Peyer's patch (tissue), 4 donors: ENCODE measurements around the gene AHDC1. TPM values are rescaled to one million over a fixed set of nuclear protein-coding genes. Genes with fewer than 3 reads are reported as not detected.
"Not testable (repeated sequence)": the region's sequence is repeated elsewhere in the genome, so short reads cannot be mapped to it uniquely, and the experiment has no call there.

Experiments used
- DNase-seq, 3 donors: peaks; one replicate each; pipeline ENCODE4 v3.0.0-alpha.2; 2017 to 2019
- H3K27ac ChIP-seq, 4 donors: fragments of 200-600 bp; sonication (generic); one replicate each; pipeline ENCODE4 v1.5.1; 2016 to 2019
- H3K27me3 ChIP-seq, 2 donors: fragments of 200-600 bp; sonication (generic); one replicate each; pipeline ENCODE4 v1.5.1; 2019
- H3K36me3 ChIP-seq, 3 donors: fragments of 200-600 bp; sonication (generic); one replicate each; pipeline ENCODE4 v1.5.1; 2016 to 2019
- H3K4me1 ChIP-seq, 4 donors: fragments of 200-600 bp; sonication (generic); one replicate each; pipeline ENCODE4 v1.5.1; 2016 to 2019
- H3K4me3 ChIP-seq, 4 donors: fragments of 200-600 bp; sonication (generic); 1 replicate in 3 of 4; 2 replicates in 1 of 4; pipeline ENCODE4 v1.5.1; 2016 to 2019; ENCODE audit warnings: mild to moderate bottlenecking in 1 of 4
- H3K9me3 ChIP-seq, 4 donors: fragments of 200-600 bp; sonication (generic); one replicate each; pipeline ENCODE4 v1.5.1; 2016 to 2019; ENCODE audit warnings: mild to moderate bottlenecking in 1 of 4
- CTCF ChIP-seq, 6 experiments: fragments of 450-650 bp in 4 of 6; fragments of 200-600 bp in 2 of 6; sonication (generic) in 1 of 6; IDR thresholded peaks; one replicate each; pipeline ENCODE4 v1.5.1; 2017 to 2019; ENCODE audit warnings: antibody characterized with exemption in 6 of 6, mild to moderate bottlenecking in 3 of 6, moderate library complexity in 1 of 6
- POLR2A ChIP-seq, 2 donors: fragments of 450-650 bp; IDR thresholded peaks; one replicate each; pipeline ENCODE4 v1.5.1; 2017; ENCODE audit warnings: antibody characterized with exemption in 2 of 2, mild to moderate bottlenecking in 2 of 2, moderate library complexity in 2 of 2
- total RNA-seq, 4 donors: library from RNA; depleted of rRNA; stranded (reverse); fragments of >200 nt; gene quantifications; one replicate each; pipeline ENCODE4 v1.1.0, GENCODE V29; 2016

Gene AHDC1
- total RNA-seq, 4 donors from 2014 or later, result 7.0 to 21.5 (median 12.0) TPM

GRCh38 chr1:27621051-27621920, 17.3 kb upstream of the AHDC1 start:
- Histone ChIP-seq H3K36me3 (no peaks in the 10 kb centered on the region), H3K4me1 (peaks cover 0 to 6% (median 5%) of the 10 kb centered on the region in 4 donors), H3K4me3 (no peak overlapping the region), H3K9me3 (no peaks in the 10 kb centered on the region), H3K27me3 (no peaks in the 10 kb centered on the region), H3K27ac (no peak overlapping the region)
- no peak for DNase-seq
- TF ChIP-seq CTCF (IDR thresholded peaks at IDR 0.05), result no peak

GRCh38 chr1:27619782-27620438, 16.0 kb upstream of the AHDC1 start:
- not testable (repeated sequence) for H3K9me3 ChIP-seq, H3K36me3 ChIP-seq, H3K4me3 ChIP-seq, H3K27me3 ChIP-seq, H3K27ac ChIP-seq, H3K4me1 ChIP-seq, DNase-seq

- H3K27me3 ChIP-seq, result no peaks in the 10 kb centered on the region
- H3K27ac ChIP-seq, result peak overlapping the region in 2 of 4 donors; percentile 4 to 14
- H3K9me3 ChIP-seq, result no peaks in the 10 kb centered on the region
- peaks cover 0 to 4% (median 0%) of the 10 kb centered on the region in 4 donors for H3K4me1 ChIP-seq
- no peak overlapping the region for H3K4me3 ChIP-seq
- no peaks in the 10 kb centered on the region for H3K36me3 ChIP-seq
- DNase-seq, result no peak
- TF ChIP-seq CTCF (IDR thresholded peaks at IDR 0.05), result no peak
- no peak for TF ChIP-seq POLR2A (IDR thresholded peaks at IDR 0.05)
These were observed 14.6 kb upstream of the AHDC1 start for GRCh38 chr1:27618341-27619082.

- Histone ChIP-seq H3K4me1 (peaks cover 0 to 4% (median 0%) of the 10 kb centered on the region in 4 donors), H3K9me3 (no peaks in the 10 kb centered on the region), H3K27ac (peak overlapping the region in 2 of 4 donors; percentile 14 to 25), H3K4me3 (no peak overlapping the region), H3K27me3 (no peaks in the 10 kb centered on the region), H3K36me3 (no peaks in the 10 kb centered on the region)
- DNase-seq, result no peak
- no peak for TF ChIP-seq POLR2A (IDR thresholded peaks at IDR 0.05)
- no peak for TF ChIP-seq CTCF (IDR thresholded peaks at IDR 0.05)
These were observed 13.5 kb upstream of the AHDC1 start for GRCh38 chr1:27617420-27617819.

GRCh38 chr1:27616441-27616840, 12.5 kb upstream of the AHDC1 start:
- H3K9me3 ChIP-seq, result no peaks in the 10 kb centered on the region
- H3K4me1 ChIP-seq, result peaks cover 0 to 4% (median 0%) of the 10 kb centered on the region in 4 donors
- no peak for TF ChIP-seq CTCF (IDR thresholded peaks at IDR 0.05)
- no peak for TF ChIP-seq POLR2A (IDR thresholded peaks at IDR 0.05)
- H3K27ac ChIP-seq, result no peak overlapping the region
- DNase-seq, result no peak
- no peaks in the 10 kb centered on the region for H3K36me3 ChIP-seq
- no peaks in the 10 kb centered on the region for H3K27me3 ChIP-seq
- H3K4me3 ChIP-seq, result no peak overlapping the region
